Stimulated activated CD4-positive, alpha-beta T cell treated with anti-CD3 and anti-CD28 coated beads, Interleukin-15, amount 100 ng/mL, for 48 hours (primary cell): Measurements from ENCODE around the gene EBF3.
A peak's percentile ranks its signal among the peaks of the same experiment; 100 is the strongest.

Source experiments
- DNase-seq, 2 donors: peaks; one replicate each; pipeline ENCODE4 v3.0.0-alpha.2; 2020; ENCODE audit warnings: low read depth in 2 of 2

Gene EBF3

GRCh38 chr10:129970465-129971364 is 6.6 kb upstream of the EBF3 start:
- DNase-seq: no peak

GRCh38 chr10:129969911-129970464 is 5.9 kb upstream of the EBF3 start:
- no peak for DNase-seq

DNA sequence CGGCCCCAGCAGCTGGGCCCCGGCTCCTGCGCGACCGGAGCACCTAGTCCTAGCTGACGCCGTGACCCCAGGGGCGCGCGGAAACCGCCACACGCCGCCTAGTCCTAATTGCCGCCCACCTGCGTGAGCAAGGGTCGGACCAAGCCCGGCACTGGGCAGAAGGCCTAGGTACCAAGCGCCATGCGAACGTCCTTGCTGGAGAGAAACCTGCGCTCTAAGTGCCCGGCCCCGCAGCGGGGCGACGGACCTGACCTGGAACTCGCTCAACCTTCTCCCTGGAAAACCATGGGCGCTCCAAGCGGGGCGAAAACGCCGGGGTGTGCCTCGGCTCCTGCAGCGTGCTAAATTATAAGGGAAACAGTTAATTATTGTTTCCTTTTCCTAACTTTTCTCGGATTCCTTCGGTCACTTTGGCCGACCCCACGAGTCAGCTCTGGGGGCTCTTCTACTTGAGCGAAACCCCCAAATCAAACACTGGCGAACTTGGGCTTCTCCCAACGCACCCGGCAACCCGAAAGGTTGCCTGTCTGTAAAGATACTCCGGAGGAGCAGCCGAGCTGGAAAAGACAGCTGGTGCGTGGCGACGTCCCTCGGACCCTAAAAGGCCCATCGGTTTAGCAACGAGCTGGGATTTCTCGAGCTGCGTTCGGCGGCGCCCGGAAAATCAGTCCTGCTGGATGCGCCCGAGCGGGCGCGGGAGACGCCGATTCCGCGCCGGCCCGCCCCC is 5.3 kb upstream of the EBF3 start:
- DNase-seq: no peak

GRCh38 chr10:129968853-129969183 is 4.7 kb upstream of the EBF3 start:
- DNase-seq: peak; percentile 47 to 57

- DNase-seq: no peak
Measured at GRCh38 chr10:129968020-129968852, 4.2 kb upstream of the EBF3 start.

GRCh38 chr10:129967579-129968019 is 3.5 kb upstream of the EBF3 start:
- no peak for DNase-seq

DNA sequence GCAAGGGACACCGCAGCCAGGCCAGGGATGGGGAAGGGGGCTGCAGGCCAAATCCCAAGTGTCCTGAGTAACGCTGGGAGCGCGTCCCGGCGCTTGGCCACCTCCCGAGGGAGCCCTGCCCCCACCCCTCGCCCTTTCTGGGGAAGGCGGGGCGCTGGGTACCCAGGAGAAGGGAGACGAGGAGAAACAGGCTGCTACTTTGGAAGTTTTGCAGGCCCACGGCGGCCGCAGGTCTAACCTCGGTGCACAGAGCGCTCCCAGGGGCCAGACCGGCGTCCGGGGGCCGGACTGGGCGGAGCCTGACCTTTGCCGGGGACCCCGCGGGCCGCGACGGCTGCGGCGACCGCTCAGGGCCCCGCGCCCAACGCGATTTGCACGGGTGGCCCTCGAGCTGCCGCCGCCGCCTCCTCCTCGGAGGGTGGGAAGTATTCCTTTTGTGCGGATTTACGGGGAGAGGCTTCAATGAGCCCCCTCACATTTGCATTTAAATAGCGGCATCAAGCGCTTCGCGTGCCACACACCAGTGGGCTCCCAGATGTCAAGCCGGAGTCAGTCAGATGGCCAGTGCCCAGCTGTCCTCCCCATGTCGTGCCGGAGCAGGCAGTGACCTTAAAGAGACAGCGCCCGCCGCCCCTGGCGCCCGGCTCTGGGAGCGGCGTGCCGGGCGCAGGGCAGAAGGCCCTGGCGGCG is 3.0 kb upstream of the EBF3 start:
- no peak for DNase-seq

- no peak for DNase-seq
Measured at GRCh38 chr10:129966370-129966888, 2.4 kb upstream of the EBF3 start.

- DNase-seq: no peak
Measured at GRCh38 chr10:129965959-129966358, 1.9 kb upstream of the EBF3 start.

GRCh38 chr10:129965425-129965808 is 1.3 kb upstream of the EBF3 start:
- DNase-seq: no peak

- DNase-seq: no peak
Measured at GRCh38 chr10:129964611-129965424, 744 bp upstream of the EBF3 start.

DNA sequence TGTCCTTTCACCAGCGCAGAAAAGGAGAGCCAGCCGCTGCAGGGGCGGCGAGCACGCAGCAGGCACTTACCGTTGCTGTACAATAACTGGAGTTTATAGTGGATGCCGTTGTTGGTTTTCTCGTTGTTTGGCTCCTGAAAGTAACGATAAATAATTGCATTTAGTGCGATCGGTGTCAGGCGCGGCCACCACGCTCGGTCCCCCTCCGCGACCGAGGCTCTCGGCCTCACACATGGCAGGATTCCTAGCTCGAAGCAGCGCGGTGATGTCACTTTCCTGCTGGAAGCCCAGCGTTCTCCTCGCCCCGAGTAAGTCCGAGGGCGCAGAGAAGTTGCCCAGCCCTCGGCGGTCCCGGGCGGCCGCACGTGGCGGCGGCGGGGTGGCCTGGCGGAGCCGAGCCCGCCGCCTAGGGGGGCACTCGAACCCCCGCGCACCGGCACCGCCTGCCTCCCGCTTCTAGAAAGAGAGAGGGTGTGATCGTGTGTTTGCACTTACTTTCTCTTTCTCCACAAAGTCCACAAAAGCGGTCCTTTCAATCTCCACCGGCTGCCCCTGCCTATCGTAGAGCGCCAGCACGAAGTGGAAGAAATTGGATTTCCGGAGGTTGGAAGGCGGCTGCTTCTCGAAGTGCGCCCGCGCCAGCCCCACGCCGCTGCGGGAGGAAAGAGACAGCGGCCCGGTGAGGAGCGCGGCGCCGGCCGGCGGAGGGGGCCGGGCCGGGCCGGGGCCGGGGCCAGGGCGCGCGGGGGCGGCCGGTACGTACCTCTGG is 1.0 kb downstream of the EBF3 start:
- DNase-seq: no peak

DNA sequence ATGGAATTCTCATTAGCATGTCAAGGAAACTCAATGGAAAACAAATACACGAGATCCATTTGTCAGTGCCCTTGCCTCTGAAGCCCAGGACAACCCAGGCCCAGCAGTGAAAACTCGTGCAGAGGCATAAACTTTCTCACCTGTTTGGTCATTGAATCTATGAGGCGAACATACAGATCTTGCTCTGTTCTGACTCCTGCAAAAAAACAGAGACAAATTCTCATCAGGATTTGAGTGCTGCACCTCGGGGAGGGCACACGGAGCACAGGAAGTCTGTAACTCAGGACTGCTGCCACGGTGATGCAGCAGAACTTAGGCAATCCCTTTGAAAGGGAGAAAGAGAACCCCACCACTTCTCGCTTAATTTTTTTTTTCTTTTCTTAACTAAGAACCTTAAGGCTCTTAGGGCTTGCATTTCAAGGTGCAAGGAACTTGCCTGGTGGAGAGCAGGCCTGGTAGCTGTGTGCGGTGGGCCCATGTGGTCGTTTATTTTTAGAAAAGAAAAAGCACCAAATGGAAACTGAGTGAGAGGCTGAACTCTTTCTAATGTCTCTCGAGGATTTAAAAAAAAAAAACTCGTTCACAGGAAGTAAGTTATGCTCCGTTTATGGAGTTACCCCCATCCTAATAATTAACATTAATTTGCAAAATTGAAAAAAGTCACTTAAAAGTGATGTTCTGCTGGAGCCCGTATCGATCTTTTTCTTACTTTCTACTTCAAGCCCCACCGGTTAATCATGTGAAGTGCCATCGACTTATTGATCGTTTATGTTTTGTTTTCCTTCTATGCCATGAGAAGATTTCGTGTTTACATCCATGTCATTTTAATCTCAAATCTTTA is 1.8 kb downstream of the EBF3 start:
- no peak for DNase-seq

DNA sequence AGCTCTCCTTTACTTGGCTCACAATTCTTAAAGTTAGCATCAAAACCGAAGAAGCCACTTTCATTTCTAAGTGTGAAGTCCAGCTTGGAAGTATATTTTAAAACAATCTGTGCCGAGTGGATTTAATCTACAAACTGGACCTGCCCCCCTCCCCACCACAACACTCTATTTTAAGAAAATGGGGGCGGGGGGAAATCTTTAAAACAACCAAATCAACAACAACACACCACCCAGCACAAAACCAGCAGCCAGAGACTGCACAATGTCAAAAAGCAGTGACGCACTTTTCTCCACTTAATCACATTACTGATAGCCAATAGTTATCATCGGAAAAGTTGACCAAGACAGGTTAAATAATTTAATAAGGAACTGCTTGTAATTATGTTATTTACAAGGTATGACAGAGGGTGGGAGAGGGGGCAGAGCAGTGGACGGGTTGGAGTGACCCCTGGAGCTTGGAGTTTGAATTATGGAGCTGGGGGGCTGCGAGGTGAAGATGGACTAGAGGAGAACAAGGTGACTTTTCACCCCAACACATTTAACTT is 2.8 kb downstream of the EBF3 start:
- DNase-seq: no peak

DNA sequence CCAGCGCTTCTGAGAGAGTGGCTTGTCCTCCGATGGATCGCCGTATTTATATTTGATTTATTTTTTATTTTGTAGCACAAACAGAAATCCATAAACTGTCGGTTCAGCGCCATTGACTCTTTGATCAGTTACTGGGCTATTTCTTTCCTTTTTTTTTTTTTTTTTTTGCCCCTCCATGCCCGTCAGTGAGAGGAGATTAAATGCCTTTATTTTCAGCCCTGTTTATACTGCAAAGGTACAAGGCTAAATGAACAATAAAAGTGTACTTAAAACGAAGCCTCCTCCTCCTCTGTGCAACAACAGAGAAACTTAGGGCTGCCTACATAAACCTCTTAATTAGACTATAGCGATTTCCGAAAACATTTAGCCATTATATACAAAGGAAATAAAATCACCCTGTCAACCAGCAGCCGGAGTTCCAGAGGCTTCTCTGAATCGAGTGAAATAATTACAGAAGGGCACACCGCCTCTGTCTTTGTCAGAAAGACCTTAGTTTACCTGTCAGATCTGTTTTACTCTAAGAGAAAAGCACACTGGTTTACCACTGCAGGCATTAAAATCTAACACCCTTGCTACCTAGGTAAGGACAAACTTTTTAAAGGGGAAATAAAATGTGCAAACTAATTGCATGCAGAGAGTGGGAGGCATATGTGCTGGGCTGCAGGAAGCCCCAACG is 3.5 kb downstream of the EBF3 start:
- no peak for DNase-seq

DNA sequence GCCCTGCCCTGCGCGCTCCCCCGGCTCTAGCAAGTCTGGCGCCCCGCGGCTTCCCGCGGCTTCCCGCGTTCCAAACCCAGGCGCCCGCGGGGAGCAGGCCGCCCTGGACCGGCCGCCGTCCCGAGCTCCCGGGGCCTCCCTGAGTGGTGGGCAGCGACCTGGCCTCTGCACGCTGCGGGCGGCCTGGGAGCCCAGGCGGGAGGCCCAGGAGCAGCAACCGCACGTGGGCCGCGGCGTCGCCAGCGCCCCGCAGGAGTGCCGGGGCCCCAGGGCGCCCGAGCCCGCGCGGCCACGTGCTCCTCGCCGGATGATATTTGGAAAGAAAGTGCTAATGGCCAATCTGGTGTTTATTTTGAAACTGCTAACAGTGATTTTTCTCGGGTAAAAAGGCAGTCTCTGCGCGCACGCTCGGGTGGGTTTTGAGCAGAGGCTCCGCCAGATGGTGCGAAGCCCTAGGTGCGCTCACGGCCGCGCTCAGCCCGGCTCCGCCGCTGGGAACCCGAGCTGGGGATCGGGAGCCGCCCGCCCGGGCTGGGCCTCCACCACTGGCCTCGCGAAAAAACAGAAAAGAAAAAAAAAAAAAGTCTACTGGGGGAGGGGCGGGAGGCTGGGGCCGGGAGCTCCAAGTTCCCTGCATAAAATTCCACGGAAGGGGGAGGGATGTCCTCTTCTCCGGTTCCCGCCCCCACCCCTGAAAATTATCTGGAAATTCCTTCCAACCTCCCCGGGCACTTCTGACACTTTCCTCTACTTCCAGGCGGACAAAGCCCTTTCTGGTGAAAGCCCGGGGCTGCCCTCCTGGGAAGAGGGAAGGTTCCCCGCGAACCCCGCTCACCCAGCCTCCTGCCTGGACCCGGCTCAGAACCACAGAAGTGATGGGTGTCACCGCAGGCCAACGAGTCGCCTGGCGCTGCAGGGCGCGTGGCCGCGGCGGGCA is 4.3 kb downstream of the EBF3 start:
- DNase-seq: no peak
